Caki2 (cell line): ENCODE measurements around the gene ELP2. TPM values are rescaled to one million over a fixed set of nuclear protein-coding genes. Genes with fewer than 3 reads are reported as not detected.
"Not testable (repeated sequence)": the region's sequence is repeated elsewhere in the genome, so short reads cannot be mapped to it uniquely, and the experiment has no call there.

Experiments
- DNase-seq: peaks from one replicate; pipeline ENCODE4 v3.0.0-alpha.2; 2015; ENCODE audit warnings: low read depth
- in situ Hi-C: cut with HindIII; loops from 2 replicates; pipeline ENCODE4 v1.10.0; 2016; ENCODE audit warnings: low sequenced_read_pairs, low pct_unique_long_range_greater_than_20kb, mixed read lengths
- total RNA-seq: library from RNA; depleted of rRNA; stranded (reverse); fragments of >200 nt; shearing (Covaris generic); gene quantifications from 2 replicates; pipeline ENCODE4 v1.2.3, GENCODE V29; 2014; ENCODE audit warnings: low replicate concordance; rRNA removed

Gene ELP2
- total RNA-seq, 1 experiment from 2014 or later = 91.0 TPM

DNA sequence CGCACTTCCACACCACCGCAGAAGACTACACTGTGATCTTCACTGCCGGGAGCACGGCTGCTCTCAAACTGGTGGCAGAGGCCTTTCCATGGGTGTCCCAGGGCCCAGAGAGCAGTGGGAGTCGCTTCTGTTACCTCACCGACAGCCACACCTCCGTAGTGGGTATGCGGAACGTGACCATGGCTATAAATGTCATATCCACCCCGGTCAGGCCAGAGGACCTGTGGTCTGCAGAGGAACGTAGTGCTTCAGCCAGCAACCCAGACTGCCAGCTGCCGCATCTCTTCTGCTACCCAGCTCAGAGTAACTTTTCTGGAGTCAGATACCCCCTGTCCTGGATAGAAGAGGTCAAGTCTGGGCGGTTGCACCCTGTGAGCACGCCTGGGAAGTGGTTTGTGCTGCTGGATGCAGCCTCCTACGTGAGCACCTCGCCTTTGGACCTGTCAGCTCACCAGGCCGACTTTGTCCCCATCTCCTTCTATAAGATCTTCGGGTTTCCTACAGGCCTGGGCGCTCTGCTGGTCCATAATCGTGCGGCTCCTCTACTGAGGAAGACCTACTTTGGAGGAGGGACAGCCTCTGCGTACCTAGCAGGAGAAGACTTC lies 70.1 kb downstream of the ELP2 start:
- no peak for DNase-seq
- in situ Hi-C loops = no loop called here

DNA sequence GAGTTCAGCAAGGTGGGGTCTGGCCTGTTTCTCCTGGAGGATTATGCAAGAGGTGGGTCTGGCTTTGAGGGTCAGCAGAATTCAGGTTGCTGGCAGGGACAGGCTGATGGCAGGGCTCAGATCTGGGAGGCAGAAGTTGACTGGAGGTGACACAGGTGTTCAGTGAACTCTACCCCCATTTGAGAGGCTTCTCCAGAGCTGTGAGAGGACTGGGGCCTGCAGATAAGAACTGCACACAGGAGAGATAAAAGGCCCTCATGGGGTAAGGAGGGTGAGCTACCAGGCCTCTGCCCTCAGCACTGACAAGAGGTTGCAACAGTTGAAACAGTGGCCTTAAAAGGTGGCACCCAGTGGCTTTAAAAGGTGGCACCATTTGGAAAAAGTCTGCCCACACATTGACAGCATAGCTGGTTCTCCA lies 70.7 kb downstream of the ELP2 start:
- in situ Hi-C loops = no loop called here

DNA sequence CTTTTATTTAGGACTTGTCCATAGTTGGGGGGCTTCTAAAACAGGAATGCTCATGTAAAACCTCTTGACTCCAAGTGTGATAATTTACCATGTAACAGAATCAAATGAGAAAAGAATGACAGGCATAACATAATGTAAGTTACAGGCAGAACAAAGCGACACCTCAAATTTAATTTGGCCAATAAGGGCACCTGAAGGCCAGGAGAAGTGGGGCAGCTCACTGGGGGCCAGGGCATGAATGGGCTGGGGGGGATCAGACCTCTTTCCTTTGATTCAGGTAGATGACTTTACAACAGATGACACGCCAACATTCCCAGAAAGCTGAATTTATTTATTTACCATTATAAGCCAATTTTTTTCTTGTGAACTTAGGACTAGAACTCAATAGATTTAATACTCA lies 72.1 kb downstream of the ELP2 start:
- DNase-seq = no peak
- in situ Hi-C loops = no loop called here

More for the DNA sequence above, 70.7 kb downstream of the ELP2 start:
- no peak for DNase-seq

GRCh38 chr18:36203360-36203895 lies 73.7 kb downstream of the ELP2 start:
- in situ Hi-C loops = no loop called here
- no peak for DNase-seq

GRCh38 chr18:36205166-36205565 lies 75.5 kb downstream of the ELP2 start:
- DNase-seq = no peak
- in situ Hi-C loops = no loop called here

- no peak for DNase-seq
- in situ Hi-C loops = no loop called here
Observed at GRCh38 chr18:36207303-36207702, 77.6 kb downstream of the ELP2 start.

- DNase-seq, in situ Hi-C loops: not testable (repeated sequence)
Observed at GRCh38 chr18:36207969-36208368, 78.3 kb downstream of the ELP2 start.

DNA sequence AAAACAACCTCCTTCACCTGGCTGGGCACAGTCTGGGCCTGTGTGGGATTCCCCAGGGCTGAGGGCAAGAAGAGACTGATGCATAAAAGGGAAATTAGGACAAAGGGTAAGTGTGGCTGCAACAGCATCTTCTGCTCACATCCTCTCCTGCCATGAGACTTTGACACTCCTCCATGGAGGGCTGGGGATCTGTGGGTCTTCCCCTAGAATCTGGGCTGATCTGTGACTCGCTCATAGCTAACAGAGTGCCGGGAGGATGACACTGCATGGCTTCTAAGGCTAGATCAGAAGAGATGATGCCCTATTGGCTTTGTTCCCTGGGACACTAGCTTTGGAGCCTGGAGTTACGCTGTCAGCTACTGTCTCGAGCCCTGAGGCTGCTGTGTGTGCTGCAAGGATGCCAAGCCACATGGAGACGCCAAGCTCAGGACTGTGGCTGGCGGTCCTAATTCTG lies 81.9 kb downstream of the ELP2 start:
- DNase-seq = peak; percentile 37

DNA sequence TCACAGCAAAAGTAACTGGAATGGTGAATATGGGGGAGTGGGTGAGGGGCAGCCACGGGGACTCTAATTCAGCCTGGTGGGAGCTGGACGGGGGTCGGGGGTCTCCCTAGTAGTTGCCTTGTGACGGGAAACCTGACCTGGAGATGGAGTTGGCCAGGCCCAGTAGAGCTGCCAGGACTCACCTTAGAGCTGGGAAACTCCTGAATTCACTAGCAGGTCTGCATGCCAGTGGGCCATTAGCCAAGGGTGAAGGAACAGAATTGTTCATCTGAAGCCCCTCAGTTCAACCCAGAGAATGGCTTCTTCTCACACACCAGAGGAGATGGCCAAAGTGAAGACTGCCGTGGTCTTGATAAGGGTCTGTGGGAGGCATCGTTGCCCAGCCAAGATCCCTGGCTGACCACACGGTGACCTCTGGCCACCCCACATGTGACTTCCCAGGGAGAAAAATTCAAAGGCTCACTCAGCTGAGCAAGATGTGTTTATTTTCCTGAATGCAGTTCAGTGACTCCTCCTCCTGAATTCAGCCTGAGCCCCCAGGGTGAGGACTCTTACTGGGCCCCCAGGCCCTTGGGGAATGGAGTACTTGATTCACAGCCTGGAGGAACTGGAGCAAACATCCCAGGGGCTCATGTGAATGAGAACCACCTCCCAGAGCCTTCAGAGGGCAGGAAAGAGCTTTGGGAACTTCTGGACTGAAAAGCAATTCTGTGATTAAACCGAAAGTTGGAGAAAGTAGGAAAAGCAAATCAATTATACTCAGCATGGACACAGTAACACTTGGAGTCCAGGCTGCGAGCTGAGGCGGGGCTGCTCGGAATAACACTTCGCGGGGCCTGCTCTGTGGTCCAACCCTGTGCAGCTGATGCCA lies 82.8 kb downstream of the ELP2 start:
- in situ Hi-C loops = no loop called here
- DNase-seq = peak; percentile 12

More for the DNA sequence above, 81.9 kb downstream of the ELP2 start:
- in situ Hi-C loops = no loop called here

DNA sequence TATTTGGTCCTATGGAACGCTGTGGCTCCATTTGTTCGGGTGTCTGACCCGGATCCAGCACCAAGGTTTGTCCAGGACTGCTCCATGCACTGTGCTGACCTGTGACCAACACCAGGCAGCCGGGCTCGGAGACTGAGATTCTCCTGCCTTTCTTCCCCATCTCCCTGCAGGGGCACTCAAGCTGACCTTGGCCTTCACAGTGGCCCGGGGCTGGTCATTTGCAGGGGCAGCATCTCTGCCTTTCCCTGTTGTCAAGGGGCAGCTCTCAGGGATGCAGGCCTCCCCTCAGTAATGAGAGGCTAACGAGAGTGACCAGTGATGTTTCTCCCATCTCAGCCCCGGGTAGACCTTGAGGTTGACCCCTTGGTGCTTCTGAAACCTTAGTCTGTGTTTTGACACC lies 85.1 kb downstream of the ELP2 start:
- in situ Hi-C loops = no loop called here
- no peak for DNase-seq

DNA sequence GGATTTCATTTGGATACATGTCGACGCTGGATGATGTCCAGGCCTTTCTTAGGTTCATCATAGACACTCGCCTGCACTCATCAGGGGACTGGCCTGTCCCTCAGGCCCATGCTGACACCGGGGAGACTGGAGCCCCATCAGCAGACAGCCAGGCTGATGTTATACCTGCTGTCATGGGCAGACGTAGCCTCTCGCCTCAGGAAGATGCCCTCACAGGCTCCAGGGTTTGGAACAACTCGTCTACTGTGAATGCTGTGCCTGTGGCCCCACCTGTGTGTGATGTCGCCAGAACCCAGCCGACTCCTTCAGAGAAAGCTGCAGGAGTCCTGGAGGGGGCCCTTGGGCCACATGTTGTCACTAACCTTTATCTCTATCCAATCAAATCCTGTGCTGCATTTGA lies 85.9 kb downstream of the ELP2 start:
- in situ Hi-C loops = no loop called here
- no peak for DNase-seq

DNA sequence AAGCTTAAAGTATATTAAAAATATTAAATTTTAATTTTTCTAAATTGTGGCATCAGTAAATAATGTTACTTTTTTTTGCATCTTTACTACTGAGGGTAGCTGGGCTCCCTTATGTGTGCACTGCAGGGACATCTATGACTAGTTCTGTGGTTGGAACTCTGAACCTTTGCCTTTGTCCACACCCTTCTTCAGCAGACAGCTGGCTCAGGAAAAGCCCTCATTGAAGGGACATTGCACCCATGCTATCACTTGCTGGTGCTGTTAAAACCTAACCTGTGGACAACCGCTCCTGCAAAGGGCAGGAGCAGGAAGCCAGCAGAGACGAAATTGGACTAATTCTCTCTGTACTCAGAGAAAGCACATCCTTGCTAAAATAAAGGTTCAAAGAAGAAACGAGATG lies 87.6 kb downstream of the ELP2 start:
- in situ Hi-C loops = no loop called here
- no peak for DNase-seq

DNA sequence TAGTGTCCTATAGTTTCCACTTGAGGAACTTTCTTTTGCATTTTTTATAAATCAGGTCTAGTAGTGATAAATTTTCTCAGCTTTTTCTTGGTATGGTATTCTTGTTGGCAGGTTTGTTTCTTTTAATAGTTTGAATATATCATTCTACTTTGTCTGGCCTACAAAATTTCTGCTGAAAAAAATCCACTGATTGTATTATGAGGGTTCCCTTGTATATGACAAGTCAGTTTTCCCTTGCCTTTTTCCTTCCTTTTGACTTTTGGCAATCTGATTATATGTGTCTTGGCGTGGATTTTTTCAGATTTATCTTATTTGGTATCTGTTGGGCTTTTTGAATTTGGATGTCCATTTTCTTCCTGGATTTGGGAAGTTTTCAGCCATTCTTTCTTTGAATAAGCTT lies 99.5 kb downstream of the ELP2 start:
- no peak for DNase-seq
- in situ Hi-C loops = no loop called here

Other genes with a start within 250 kb of the ELP2 start
- gene RPRD1A, start 62.3 kb upstream of the ELP2 start, total RNA-seq = 25.1 and 37.3 TPM in 2 replicates
- 36.7 and 37.0 TPM in 2 replicates for gene SLC39A6, start 559 bp upstream of the ELP2 start, total RNA-seq
- 3.7 and 10.2 TPM in 2 replicates for gene MOCOS, start 57.6 kb downstream of the ELP2 start, total RNA-seq
- 7.8 and 15.0 TPM in 2 replicates for gene FHOD3, start 167.8 kb downstream of the ELP2 start, total RNA-seq